Left cardiac atrium (tissue), 2 donors: Measurements from ENCODE around the gene IPO4. TPM values are rescaled to one million over a fixed set of nuclear protein-coding genes. Genes with fewer than 3 reads are reported as not detected.

Experiments used
- microRNA-seq, 2 donors: library from miRNA; unstranded; fragments of <30 nt; microRNA quantifications; one replicate each; pipeline ENCODE4 v1.2.0, GENCODE V29; 2020
- total RNA-seq, 2 donors: library from RNA; stranded (reverse); fragmentation: NEBNext Ultra II Directional; extraction: Animal tissue kit (Norgen Biotek cat#: 25700); gene quantifications; one replicate each; pipeline ENCODE4 v1.2.1, GENCODE V29; 2021
- donor health status: DM: no; HTN: yes; CAD: no; lungs with severe emphysema.
- donor health status: DM: yes; HTN: yes; CAD: no.

Gene IPO4
- total RNA-seq, 2 donors from 2014 or later = 11.8 to 30.2 TPM

Small RNA genes lying within 50 kb of the gene (microRNA-seq; reads per million reads assigned to microRNA genes)
- 0 reads per million in 2 donors for gene MIR7703

Other genes starting within 250 kb of the IPO4 start
- 10 to 100 TPM; 20.5 to 25.3 TPM for gene DHRS4, start 235.0 kb downstream of the IPO4 start, total RNA-seq
- gene DHRS4L2, start 199.9 kb downstream of the IPO4 start, total RNA-seq = 10 to 100 TPM; 11.8 to 18.9 TPM
- gene CARMIL3, start 136.8 kb downstream of the IPO4 start, total RNA-seq = under 1 TPM; 0.08 to 0.62 TPM
- not detected for gene CPNE6, start 117.3 kb downstream of the IPO4 start, total RNA-seq
- 10 to 100 TPM; 11.5 to 13.0 TPM for gene PCK2, start 94.5 kb downstream of the IPO4 start, total RNA-seq
- gene DCAF11, start 74.0 kb downstream of the IPO4 start, total RNA-seq = 10 to 100 TPM; 59.6 to 60.2 TPM
- 1 to 10 TPM; 1.6 to 1.8 TPM for gene NRL, start 73.9 kb downstream of the IPO4 start, total RNA-seq
- gene FITM1, start 58.2 kb downstream of the IPO4 start, total RNA-seq = 100 to 1,000 TPM; 103 to 131 TPM
- gene PSME1, start 52.6 kb downstream of the IPO4 start, total RNA-seq = 100 to 1,000 TPM in 1 of 2 donors, 10 to 100 TPM in 1; 91.6 to 103 TPM
- gene EMC9, start 47.2 kb downstream of the IPO4 start, total RNA-seq = 10 to 100 TPM; 14.3 to 22.0 TPM
- gene PSME2, start 42.2 kb downstream of the IPO4 start, total RNA-seq = 10 to 100 TPM; 65.5 to 84.2 TPM
- gene RNF31, start 41.3 kb downstream of the IPO4 start, total RNA-seq = 10 to 100 TPM; 31.6 to 41.7 TPM
- gene IRF9, start 27.6 kb downstream of the IPO4 start, total RNA-seq = 10 to 100 TPM; 44.7 to 84.6 TPM
- 1 to 10 TPM; 8.4 to 8.9 TPM for gene REC8, start 16.7 kb downstream of the IPO4 start, total RNA-seq
- gene TM9SF1, start 6.6 kb upstream of the IPO4 start, total RNA-seq = 10 to 100 TPM; 30.7 to 34.0 TPM
- gene TSSK4, start 16.9 kb upstream of the IPO4 start, total RNA-seq = under 1 TPM in 1 of 2 donors, not detected in 1; 0.21 TPM
- 10 to 100 TPM; 34.7 to 38.4 TPM for gene CHMP4A, start 24.7 kb upstream of the IPO4 start, total RNA-seq
- 10 to 100 TPM; 14.5 to 18.2 TPM for gene MDP1, start 27.2 kb upstream of the IPO4 start, total RNA-seq
- gene NEDD8, start 43.6 kb upstream of the IPO4 start, total RNA-seq = 100 to 1,000 TPM; 162 to 186 TPM
- 10 to 100 TPM; 24.1 to 34.1 TPM for gene GMPR2, start 44.1 kb upstream of the IPO4 start, total RNA-seq
- 10 to 100 TPM; 45.3 to 49.2 TPM for gene TINF2, start 53.8 kb upstream of the IPO4 start, total RNA-seq
- gene TGM1, start 74.4 kb upstream of the IPO4 start, total RNA-seq = 1 to 10 TPM; 5.5 to 6.4 TPM
- gene RABGGTA, start 82.8 kb upstream of the IPO4 start, total RNA-seq = 10 to 100 TPM; 16.1 to 18.6 TPM
- 1 to 10 TPM; 7.9 to 8.4 TPM for gene DHRS1, start 111.0 kb upstream of the IPO4 start, total RNA-seq
- 10 to 100 TPM; 17.5 to 21.7 TPM for gene NOP9, start 111.0 kb upstream of the IPO4 start, total RNA-seq
- 1 to 10 TPM; 6.4 to 6.9 TPM for gene CIDEB, start 119.2 kb upstream of the IPO4 start, total RNA-seq
- 1 to 10 TPM; 1.6 to 2.8 TPM for gene LTB4R2, start 121.3 kb upstream of the IPO4 start, total RNA-seq
- gene LTB4R, start 122.7 kb upstream of the IPO4 start, total RNA-seq = 1 to 10 TPM; 2.8 to 3.2 TPM
- gene ADCY4, start 146.3 kb upstream of the IPO4 start, total RNA-seq = 10 to 100 TPM; 19.2 to 43.9 TPM
- gene RIPK3, start 151.2 kb upstream of the IPO4 start, total RNA-seq = 1 to 10 TPM; 6.5 to 6.7 TPM
- 10 to 100 TPM; 23.9 to 30.9 TPM for gene NFATC4, start 179.4 kb upstream of the IPO4 start, total RNA-seq
- 10 to 100 TPM in 1 of 2 donors, 1 to 10 TPM in 1; 6.5 to 12.0 TPM for gene NYNRIN, start 210.2 kb upstream of the IPO4 start, total RNA-seq
- gene CBLN3, start 240.9 kb upstream of the IPO4 start, total RNA-seq = 1 to 10 TPM; 2.2 to 2.5 TPM
- 10 to 100 TPM; 24.8 to 27.1 TPM for gene KHNYN, start 241.1 kb upstream of the IPO4 start, total RNA-seq